Measurements from ENCODE around the gene PRKRA.
"Not testable (repeated sequence)": the region's sequence is repeated elsewhere in the genome, so short reads cannot be mapped to it uniquely, and the experiment has no call there.

Gene PRKRA

DNA sequence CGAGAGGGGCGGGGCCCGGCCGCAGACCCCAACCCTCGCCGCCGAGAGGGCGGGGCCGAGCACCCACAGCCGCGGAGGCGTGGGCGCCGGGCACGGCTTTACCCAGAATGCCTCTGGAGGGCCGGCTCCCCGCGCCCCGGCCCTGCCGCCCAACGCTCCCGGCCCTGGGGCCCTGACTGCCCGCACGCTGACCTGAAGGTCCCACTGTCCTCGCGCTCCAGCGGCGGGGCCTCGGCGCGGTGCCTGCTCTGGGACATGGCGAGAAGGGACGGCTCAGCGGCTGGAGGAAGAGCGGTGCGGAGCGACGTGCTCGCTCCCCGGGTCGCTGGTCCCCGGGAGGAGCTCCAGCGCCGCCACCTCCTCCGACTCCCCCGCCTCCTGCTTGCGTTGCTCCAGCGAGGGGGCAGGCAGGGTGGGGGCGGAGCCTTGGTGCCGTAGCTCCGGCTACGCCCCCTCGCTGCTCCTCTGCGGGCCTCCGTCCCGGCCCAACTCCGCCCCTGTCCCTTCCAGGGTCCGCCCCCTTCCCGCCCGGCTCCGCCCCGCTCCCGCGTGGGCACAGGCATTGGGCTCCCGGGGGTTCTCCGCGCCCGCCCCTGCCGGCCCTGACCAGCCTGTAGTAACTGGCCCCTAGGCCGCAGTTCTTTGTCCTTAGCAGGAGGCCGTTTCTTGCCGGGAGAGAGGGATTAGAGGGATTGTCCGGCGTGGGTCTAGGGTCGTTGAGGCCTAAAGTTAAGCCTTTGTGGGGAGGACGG lies at the start of gene PRKRA, which contains the start of gene PJVK:
Gene PRKRA, minus strand, starts transcription at position 402 of the 752 bp plus-strand sequence. Its CDS starts 145 bp downstream, at position 257.
Gene PJVK, plus strand, starts transcription at position 605 of the 752 bp plus-strand sequence. CDS start 2,032 bp downstream, outside the sequence.
- DNase-seq, result peak; percentile 93

DNA sequence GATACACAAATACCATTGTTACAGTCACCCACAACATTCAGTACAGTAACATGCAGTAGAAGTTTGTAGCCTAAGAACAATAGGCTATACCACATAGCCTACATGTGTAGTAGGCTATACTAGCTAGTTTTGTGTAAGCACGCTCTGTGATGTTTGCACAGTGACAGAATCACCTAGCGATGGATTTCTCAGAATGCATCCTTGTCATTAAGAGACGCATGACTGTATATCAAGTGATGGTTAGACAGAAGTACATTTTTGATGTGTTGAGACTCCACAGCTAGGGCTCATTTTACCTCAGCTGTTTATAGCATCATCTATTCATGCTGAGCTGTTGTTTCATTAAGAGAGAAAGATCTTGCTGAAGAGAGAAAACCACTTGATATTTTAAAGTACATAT lies 48.7 kb upstream of the PRKRA start:
- no peak for DNase-seq

DNA sequence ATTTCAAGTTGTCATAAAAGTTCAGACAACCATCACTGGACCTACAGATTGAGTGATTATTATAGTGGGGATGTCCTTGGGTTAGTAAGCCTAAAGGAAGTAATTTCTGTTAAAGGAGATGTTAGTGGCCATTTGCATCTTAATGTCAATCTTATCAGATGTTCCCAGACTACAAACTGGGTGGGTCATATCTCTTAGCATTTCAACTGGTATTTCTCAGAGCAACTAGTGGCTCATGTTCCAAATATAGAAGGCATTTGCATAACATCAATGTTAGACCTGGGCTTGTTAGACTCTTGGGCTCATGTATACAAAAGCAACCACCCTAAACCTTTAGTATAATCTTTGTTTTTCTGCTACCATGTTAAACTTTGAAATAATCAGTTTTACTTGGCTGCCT lies 47.2 kb upstream of the PRKRA start:
- no peak for DNase-seq

DNA sequence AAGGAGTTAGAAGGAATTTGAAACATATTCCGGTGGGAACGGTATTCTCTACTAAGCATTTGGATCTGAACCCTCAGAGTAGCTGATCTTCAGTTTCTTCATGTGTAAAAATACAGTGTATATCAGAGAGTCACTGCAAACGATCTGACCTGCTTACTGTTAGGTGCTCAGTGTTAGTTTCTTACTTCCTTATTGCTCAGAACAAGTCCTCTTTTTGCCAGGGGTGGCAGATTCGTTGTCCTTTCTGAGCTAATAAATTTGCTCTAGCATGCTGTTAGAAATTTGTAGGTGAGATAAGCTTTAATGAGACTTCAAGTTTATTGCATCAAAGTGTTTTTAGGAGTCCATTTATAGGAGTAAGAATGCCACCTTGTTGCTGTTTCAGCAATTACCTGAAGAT lies 45.1 kb upstream of the PRKRA start:
- no peak for DNase-seq

DNA sequence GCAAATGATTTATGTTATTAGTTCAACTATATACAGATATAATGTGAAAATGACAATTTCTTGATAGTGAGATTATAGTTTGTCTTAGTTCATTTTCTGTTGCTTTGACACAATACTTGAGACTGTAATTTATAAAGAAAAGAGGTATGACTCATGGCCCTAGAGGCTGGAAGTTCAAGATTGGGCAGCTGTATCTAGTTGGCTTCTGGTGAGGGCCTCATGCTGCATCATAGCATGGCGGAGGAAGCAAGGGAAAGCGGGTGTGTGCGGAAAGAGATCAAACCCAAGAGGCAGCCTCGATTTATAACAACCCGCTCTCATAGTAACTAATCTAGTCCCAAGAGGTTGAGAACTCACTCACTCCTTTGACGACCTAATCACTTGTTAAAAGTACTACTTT lies 40.6 kb upstream of the PRKRA start:
- DNase-seq, result no peak

DNA sequence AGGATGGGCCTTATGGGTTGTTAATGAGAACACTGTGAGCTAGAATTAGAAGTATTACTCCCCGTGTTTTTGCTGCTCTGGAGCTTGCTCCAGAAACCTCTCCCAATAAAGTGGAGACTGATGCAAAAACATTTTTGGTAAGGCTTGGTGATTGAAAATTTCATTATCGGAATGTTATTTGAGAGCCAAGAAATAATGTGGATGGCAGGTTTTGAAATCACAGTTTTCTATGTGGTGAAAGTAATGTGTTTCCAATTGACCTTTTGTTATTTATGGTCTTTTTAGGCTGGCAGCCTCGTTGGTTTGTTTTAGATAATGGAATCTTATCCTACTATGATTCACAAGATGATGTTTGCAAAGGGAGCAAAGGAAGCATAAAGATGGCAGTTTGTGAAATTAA lies 34.4 kb upstream of the PRKRA start:
- no peak for DNase-seq

DNA sequence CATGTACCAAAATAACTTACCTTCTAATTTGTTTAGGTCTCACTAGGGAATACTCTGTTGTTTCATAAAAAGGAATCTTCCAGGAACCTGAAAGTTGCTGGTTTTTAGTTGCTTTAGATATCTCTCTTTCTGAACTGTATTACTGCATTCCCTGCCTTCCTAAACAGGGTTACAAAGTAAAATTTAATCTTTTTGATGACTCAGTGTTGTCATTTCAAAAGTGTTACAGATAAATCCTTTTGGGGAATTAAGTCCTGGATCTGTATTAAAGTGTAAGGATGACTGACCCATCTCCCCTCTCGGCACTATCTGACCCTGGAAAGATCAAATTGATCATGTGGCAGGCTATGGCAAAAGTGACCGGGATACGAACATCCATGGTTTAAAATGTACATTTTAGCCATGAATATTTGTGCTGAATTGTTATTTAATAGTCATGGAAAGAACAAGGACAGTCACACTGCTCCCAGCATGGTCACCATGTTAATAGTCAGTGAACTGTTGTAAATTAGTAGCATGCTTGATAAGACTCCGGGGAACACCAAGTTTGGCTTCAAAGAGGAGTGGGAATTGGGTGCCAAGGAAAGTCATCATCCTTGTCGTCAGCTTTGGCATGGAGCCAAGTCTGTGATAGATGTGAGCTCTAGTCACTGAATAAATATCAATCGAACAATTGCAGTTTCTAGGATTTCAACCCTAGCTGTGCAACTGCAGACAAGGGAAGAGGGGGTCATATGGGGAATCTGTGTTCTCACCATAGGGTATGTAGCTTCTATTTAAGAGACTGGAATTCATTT lies 33.5 kb upstream of the PRKRA start:
- DNase-seq, result no peak

DNA sequence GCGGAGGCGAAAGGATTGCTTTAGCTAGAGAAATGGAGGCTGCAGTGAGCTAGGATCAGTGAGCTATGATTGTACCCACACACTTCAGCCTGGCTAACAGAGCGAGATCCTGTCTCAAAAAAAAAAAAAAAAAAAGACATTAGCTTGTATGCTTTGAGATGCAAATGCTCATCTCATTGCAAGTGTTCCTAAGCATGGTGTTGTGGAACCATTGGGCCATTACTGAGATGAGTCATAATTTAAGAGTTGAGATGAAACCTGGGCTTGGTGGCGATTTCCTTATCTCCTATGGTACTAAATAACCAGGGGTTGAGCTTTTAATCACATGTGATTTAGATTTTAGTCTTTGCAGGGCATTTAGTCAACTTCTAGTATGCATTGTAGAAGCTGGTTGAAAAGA lies 31.5 kb upstream of the PRKRA start:
- DNase-seq, result no peak

DNA sequence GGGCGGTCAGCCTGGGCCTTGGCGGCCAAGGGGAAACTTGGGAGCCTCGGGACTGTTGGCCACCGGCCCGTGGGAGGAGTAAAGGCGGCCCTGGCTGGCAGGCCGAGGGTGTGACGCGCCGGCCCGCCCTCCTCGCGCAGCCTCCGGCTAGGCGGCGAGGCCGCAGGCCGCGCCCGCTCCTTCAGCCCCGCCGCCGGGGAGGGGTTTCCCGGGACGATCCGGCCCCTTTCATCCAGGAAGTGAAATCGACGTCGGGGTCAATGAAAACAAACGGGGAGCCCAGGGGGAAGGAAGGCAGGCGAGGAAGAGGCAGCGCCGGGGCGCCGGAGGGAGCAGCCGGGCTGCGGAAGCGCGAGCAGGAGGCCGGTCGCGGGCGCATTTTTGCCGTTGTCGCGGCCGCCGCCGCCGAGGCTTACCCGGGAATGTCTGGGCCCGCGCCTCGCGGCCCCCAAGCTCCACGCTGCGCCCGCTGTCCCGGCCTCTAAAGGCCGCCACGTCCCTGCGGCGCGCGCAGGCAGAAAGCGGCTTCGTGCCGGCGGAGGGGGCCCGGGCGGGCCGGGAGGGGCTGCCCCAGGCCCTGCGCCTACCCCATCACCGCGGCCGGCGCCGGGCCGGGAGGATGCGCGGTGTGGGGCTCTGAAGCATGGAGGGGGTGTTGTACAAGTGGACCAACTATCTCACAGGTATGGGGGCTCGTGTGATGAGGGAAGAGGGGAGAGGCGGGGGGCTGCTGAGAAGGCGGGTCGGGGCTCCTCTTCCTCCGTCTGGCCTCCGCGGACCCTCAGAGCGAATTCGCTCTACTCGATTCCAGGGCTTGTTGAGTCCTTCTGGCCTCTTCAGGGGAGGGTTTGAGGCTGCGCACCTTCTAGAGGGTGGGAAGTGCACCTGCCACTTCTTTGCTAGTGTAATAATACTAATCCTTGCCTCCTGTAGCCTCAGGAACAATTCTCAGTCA lies 29.5 kb upstream of the PRKRA start, which contains the start of gene PLEKHA3:
Gene PLEKHA3, plus strand, starts transcription at position 231 of the 955 bp plus-strand sequence. Its CDS starts 413 bp downstream, at position 644.
- peak; percentile 65 for DNase-seq

DNA sequence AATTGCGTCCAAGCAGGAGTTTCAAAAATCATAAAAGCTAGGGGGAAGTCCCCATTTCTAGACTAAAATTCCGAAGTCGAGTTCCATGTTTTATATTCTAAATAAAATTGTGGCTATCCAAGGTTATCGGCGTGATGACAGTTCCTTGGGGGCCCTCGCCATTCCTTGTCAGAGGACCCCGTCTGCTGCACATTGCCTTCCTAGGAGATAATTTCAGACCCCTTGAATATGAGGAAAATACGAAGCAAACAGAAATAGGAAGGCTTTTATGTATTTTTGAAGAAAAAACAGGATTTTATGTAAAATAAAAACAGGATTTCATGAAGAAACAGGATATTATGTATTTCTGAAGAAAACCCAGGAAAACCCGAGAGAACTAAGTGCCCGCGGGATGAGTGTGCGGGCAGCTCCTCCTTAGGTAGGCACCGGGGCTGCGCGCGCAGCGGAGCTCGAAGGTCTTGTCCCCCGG lies 28.8 kb upstream of the PRKRA start:
- DNase-seq, result no peak

DNA sequence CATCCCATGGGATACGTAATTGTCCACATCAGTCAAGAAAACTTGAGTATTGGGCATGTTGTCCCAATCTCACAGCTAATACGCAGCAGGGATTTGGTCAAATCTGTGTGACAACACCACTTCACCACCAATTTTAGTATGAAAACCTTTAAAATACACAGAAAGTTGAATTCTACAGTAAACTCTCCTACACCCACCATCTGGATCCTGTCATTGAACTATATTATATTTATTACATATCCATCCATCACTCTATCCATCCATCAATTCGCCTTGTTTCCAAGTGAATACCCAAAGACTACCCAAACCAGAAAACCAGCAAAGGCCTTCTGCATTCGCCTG lies 28.3 kb upstream of the PRKRA start:
- DNase-seq, result no peak

DNA sequence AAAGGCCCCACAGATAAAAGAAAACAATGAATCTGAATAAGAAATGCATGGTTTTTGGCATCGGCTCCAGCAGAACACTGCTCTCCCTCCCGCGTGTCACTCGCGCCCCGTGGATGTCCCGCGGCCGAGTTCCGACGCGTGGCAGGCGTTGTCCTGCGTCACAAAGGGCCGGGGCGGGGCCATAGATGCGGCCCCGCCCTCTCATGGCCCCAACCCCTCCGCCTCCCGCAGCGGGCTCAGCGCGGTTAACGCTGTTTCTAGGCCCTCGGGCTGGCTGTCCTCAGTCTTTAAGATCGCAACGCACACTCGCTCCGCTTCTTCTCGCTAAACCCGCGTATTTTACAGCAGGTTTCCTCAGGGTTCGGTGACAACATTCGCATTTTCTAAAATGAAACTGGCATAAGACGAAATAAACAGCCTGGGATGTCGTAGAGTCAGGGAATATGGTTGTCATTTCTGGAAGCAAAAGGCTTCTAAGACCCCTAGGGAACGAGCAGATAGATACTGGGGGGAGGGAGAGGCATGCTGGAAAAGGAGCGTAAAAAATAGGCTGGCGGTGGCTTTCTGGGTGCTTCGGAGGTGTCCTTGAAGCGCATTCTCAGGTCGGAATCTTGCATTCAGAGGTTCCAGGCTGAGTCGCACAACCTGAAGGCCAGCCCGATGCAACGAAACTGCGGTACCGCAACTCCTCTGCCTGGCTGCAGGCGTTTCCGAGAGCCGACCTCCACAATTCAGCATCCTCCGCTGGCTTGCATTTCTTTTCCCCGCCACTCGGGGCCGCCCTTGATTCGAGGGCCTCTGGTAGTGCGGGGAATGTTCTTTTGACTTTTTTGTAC lies 27.7 kb upstream of the PRKRA start, which contains the start of gene FKBP7:
Gene FKBP7, minus strand, starts transcription at position 162 of the 836 bp plus-strand sequence. Its CDS starts 101 bp downstream, at position 61.
- DNase-seq, result peak; percentile 53

DNA sequence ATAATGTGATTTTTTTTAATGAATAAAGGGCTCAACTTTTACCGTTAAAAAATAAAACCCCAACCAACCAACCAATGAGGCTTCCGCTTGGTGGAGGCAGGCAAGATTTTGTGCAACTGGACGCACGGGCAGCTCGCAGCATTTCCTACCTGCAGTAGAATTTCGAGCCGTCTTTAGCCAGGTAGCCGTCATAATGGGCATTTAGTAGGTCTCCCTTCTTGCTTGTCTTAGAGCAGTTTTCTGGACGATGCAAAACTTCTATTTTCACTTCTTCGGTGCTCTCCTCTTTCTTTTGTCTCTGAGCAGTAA lies 27.1 kb upstream of the PRKRA start:
- no peak for DNase-seq

DNA sequence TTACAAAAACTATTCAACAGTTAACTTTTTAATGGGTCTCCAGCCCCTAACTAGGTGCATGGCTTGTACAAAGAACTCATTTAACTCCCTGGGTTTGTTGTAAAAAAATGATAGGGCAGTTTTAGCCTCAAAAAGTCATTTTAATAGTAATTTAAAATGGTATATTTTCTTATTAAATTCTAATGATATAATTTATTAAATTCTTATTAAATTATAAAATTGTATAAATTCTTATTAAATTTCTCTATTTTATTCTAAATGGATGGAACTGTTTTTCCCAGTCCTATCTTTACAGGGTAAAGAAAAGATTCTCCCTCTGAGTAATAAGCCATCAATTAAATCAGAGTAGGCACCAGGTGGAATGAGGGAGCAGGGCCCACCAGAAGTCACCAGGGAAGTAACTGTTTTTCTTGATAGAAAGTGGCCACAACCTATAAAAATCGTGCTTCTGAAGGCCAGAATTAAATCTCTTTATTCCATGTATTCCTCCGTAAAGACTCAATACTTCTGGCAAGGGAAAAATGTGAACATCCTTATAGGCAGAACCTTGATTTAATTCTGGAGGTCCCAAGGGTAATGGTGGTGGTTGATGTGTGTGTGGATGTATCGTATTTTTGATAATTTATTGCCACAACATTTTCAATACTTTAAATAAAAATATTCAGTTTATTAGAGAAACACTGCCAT lies 26.6 kb upstream of the PRKRA start:
- DNase-seq, result no peak

DNA sequence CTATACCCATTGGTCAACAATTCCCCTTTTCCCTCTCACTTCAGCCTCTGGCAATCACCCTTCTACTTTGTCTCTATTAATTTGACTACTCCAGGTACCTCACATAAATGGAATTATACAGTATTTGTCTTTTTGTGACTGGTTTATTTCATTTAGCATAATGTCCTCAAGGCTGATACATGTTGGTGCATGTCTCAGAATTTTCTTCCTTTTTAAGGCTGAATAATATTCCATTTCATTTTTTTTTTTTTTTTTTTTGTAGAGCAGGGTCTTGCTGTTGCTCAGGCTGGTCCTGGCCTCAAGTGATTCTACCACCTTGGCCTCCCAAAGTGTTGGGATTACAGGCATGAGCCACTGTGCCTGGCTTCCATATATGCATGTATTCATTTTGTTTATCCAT lies 25.5 kb upstream of the PRKRA start:
- no peak for DNase-seq

DNA sequence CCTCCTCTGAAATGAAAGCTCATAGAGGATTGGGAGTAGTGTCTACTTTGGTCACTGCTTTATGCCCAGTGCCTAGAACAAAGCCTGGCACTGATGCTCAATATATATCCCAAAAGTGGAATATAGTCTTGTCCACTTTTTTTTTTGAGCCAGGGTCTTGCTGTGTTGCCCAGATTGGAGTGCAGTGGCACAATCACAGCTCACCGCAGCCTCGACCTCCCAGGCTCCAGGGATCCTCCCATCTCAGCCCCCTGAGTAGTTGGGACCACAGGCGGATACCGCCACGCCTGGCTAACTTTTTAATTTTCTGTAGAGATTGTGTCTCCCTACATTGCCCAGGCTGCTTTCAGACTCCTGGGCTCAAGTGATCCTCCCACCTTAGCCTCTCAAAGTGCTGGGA lies 23.6 kb upstream of the PRKRA start:
- no peak for DNase-seq

DNA sequence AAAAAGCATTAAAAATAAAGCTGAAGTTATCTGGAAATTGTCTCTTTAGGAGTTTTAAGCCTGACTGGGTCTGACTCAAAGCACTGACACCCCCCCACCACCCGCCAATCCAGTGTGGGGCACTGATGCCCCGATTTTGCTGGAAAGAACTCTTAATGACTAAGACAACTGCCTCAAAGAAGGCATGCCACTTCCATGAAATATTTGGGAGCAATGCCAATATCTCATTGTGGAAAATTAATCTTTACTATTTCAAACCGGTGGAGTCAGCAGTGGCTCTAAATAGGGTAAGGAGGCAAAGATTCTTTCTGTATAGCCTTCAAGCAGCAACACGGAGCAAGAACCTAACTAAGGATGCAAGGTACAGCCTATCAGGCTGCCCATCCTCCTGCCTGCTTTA lies 23.0 kb upstream of the PRKRA start:
- DNase-seq, result no peak

DNA sequence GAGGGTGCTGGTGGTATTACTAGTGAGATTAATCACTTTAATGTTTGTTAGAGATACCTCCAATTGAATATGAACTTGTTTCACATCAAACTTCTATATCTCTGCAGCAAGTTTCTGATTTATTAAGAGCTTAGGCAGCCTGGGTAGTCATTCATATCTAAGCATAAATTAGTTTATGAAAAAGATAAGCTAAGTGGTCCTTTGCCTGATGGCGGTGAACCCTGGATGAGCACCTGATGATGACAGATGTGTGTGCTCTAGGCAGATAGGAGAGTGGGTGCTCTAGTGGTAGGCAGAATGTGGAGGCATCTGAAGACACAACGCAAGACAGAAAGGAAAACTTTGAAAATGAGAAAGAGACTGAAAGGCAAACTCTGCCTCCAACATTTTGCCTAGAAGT lies 22.4 kb upstream of the PRKRA start:
- no peak for DNase-seq

DNA sequence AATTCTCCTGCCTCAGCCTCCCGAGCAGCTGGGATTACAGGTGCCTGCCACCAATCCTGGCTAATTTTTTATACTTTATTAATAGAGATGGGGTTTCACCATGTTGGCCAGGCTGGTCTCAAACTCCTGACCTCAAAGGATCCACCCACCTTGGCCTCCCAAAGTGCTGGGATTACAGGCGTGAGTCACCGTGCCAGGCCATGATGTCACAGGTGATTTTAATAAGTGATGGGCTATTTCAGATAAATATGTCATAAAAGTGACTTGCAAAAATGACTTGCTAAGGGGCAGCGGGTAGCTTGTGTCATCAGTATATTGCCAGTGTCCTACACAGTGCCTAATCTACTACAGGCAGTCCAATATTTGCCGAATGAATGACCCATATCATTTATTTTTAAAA lies 20.3 kb upstream of the PRKRA start:
- not testable (repeated sequence) for DNase-seq

DNA sequence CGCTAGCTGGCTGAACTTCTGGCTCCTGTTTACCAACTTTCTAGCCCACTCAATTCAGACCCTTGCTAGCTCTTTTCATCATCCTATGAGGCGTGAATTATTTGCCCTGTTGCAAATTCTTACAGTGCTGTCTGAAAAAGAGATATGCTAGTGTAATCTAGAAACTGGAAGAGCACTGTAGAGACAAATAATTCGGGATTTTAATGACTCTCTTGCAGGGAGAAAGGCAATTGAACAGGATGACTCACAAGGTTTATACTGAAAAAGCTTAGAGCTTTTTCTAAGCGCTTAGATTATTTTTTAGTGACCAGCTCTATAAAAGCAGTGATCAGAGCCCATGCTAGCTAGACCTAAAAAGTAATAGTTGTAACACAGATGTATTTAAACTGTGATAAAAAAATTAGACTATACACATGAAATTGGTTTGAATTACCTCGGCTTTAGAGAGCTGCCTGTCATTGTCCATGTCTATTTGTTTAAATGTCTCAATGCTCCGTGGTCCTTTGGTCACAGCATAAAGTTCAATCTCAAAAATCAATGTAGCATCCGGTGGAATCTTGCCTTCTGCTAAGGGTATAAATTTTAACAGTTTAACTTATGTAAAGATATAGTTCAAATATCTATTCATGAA lies 18.4 kb upstream of the PRKRA start:
- DNase-seq, result no peak

DNA sequence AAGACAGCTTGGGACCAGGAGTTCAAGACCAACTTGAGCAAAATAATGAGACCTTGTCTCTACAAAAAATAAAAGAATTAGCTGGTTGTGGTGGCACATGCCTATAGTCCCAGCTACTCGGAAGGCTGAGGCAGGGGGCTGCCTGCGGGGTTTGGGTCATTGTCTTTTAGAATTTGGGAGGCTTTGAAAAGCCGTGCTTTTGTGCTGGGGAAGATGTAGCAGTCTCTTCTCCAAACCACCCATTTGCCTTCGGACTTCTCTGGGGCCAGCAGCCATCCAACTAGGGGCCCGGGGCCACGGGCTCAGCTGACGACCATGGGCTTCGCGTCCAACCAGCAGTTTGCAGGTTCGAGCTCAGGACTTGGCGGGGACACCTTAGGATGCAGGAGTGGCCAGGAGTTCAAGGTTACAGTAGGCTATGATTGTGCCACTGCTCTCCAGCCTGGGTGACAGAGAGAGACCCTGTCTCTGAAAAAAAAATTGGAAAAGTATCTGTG lies 6.5 kb upstream of the PRKRA start:
- DNase-seq, result no peak

All from NCI-H1048 (cell line).